T1000 (cell line): Measurements from ENCODE around the gene DISP3.

Experiments used
- DNase-seq: peaks from one replicate; lab custom pipeline; 2025; ENCODE audit warnings: mixed read lengths; lab: John Stamatoyannopoulos, UW

Gene DISP3

GRCh38 chr1:11543796-11544195, 64.8 kb downstream of the DISP3 start:
- no peak for DNase-seq

GRCh38 chr1:11546456-11546855, 67.5 kb downstream of the DISP3 start:
- no peak for DNase-seq

GRCh38 chr1:11550664-11551283, 71.8 kb downstream of the DISP3 start:
- peak; percentile 6 for DNase-seq

GRCh38 chr1:11558276-11558675, 79.3 kb downstream of the DISP3 start:
- DNase-seq, result no peak

DNA sequence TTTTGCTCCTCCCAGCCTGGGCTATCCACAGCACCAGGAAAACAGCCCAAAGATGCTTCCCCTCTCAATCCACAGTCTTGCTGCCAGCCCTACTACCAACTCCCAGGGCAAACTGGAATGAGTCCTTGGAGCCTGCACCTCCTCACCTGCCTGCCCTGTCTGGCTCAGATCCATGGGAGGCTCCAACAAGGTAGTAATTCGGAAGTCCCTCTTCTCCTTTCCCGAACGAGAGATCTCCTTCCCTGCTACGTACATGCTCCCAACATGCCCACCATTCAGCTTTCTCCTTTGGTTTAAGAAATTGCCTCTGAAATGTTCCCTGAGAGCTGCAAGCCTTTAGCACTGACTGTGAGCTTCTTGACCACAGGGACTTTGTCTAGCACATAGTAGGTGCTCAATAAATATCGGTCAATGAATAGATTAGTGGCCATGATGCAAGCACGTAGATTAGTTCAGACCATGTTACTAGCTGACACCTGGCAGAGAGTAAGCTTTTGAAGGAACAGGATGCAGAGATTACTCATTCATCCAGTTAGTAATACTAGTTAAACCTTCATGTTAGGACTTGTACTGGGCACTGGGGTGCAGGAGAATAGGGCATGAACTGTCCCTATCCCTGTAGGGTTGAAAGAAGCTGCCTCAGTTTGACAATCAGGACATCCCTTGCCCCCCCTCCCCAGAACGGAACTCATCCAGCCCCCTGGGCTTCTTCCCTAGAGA, 80.1 kb downstream of the DISP3 start:
- no peak for DNase-seq

- DNase-seq, result no peak
These were observed 80.6 kb downstream of the DISP3 start for GRCh38 chr1:11559591-11559970.

- DNase-seq, result no peak
These were observed 81.1 kb downstream of the DISP3 start for GRCh38 chr1:11560061-11560460.

- no peak for DNase-seq
These were observed 82.8 kb downstream of the DISP3 start for GRCh38 chr1:11561740-11562139.

DNA sequence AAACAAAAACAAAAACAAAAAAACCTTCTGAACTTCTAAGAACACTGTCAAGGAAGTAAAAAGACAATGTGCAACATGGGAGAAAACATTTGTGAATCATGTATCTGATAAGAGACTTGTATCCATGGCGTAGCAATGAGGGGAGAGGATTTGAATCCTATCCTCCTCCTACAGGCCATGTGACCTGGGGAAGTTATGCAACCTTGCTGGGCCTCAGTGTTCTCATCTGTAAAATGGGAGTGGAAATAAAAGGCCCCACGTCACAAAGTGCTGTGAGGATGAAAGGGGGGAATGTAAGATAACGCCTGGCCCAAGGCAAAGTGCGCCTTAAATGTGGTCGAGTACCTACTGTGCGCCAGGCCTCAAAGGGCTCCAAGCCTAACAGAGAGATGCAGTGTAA, 83.7 kb downstream of the DISP3 start:
- DNase-seq, result no peak

DNA sequence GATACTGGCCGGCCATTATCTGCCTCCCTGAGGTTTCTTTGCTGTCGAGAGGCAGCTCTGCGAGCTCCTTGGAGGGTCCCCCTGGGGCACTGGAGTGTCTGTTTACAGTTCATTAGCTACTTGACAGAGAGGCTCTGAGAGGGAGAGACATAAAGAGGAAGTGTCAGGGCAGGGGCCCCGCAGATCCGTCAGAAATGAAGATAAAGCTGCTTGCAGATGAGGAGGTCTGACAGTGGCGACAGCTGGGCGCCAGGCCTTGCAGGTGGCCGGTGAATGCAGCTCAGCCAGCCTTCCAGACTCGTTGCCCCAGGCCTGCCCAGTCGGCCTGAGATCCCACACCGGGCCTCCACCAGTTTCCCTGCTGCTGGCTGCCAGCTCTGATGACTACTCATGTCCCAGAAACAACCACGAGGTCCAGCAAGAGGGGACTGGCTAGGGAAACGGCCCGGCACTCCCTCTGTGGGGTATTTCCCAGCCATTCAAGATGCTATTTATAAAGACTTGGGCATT, 84.7 kb downstream of the DISP3 start:
- no peak for DNase-seq

- no peak for DNase-seq
These were observed 85.3 kb downstream of the DISP3 start for GRCh38 chr1:11564237-11564636.

DNA sequence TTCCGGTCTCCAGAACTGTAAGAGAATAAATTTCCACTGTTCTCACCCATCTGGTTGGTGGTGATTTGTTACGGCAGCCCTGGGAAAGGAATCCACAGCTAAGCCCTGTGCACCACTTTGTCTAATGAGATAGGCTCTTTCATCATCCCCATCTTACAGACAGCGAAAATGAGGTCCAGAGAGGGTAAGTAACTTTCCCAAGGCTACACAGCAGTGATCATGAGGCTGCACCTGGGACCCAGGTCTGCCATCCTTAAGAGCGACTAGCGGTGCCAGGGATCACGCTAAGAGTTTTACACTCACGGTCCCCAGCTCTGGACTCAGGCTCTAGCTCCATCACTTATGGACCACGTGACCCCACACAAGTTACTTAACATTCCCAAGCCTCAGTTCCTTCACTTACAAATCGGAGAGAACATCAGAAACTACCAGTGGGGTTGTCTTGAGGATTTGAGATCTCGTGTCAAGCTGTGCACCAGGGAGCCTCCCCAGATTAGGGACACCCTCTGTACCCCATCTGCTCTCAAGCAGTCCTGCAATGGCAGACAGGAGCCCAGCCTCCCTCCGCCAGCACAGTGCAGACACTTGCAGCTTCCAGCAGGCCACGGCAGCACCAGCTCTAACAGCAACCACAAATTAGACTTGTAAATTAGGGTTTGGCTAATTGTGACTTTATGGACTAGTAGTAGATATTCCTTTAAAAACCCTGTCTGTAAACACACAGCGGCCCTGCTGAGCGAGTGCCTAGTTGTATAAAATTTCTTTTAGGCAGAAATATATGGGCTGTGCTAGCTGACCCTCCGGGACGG, 87.3 kb downstream of the DISP3 start:
- DNase-seq, result no peak

DNA sequence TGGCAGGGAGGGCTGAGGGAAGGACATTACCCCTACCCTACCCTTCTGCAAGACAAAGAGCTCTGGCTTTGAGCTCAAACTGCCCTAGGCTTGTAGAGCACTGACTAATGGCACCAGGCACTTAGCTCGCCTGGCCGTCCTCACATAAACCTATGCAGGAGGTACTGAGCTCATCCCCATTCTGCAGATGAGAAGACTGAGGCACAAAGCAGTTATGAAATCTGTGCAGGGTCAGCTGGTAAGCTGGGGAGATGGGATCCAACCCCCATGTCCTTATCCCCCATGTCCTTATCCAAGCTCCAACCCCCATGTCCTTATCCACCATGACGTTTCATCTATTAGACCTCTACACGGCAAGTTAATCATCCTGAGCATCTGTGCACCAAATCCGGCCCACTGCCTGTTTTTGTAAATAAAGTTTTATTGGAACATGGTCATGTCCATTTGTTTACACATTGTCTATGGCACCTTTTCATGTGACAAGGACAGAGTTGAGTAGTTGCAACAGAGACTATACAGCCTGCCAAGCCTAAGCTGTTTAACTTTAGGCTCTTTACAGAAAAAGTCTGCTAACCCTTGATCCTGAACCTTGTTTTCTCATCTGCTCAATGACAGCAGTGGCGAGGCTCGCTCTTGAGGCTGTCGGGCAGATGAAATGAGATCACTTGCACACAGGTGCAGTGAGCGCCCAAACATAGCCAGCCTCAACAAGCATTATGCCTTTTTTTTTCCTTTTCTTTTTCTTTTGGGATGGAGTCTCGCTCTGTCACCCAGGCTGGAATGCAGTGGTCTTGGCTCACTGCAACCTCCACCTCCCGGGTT, 88.5 kb downstream of the DISP3 start:
- no peak for DNase-seq

- DNase-seq, result no peak
These were observed 89.7 kb downstream of the DISP3 start for GRCh38 chr1:11568687-11569086.

DNA sequence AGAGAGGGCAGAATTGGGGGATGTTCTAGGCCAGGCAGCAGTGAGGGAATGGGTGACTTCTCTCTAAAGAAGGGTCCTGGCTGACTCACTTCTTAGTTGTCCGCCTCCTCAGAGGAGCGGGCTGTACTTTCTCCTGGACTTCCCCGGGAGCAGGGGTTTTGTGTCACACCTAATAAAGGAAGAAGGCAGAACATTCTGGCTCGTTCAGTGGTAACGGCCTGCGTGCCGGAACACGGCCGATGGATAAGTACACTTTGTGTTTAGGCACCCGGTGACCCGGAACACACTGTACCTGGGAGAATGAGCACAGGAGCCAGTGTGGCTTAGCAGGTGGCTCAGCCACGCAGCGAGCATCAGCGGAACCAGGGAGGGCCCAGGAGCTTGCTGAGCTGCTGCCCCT, 90.6 kb downstream of the DISP3 start:
- DNase-seq, result no peak

- no peak for DNase-seq
These were observed 91.0 kb downstream of the DISP3 start for GRCh38 chr1:11569954-11570353.

GRCh38 chr1:11570821-11571380, 91.9 kb downstream of the DISP3 start:
- no peak for DNase-seq

GRCh38 chr1:11571906-11572616, 93.1 kb downstream of the DISP3 start:
- no peak for DNase-seq

GRCh38 chr1:11573116-11573692, 94.2 kb downstream of the DISP3 start:
- no peak for DNase-seq

- no peak for DNase-seq
These were observed 96.6 kb downstream of the DISP3 start for GRCh38 chr1:11575553-11575952.
